T-helper 17 cell (primary cell): ENCODE data around the gene ZNF512B. TPM values are rescaled to one million over a fixed set of nuclear protein-coding genes. Genes with fewer than 3 reads are reported as not detected.
"Not testable (repeated sequence)": the region's sequence is repeated elsewhere in the genome, so short reads cannot be mapped to it uniquely, and the experiment has no call there.

Experiments used
- ATAC-seq: fragments of 150-1000 bp; cut with Tn5 transposase; 2 replicates; pipeline ENCODE4 v1.10.0; 2021; ENCODE audit warnings: mild to moderate bottlenecking, moderate library complexity
- DNase-seq, 3 donors: peaks; one replicate each; pipeline versions ENCODE4 v3.0.0 to v3.0.0-alpha.2; 2020 to 2021
- H3K9me3 ChIP-seq: one replicate; pipeline ENCODE4 v1.7.0; 2013; ENCODE audit warnings: low read length, mild to moderate bottlenecking; ENCODE audit not compliant: control insufficient read depth, poor library complexity, severe bottlenecking
- H3K27ac Mint-ChIP-seq: one replicate; pipeline ENCODE4 v1.8.0; 2022; ENCODE audit warnings: mild to moderate bottlenecking, moderate library complexity, mixed read lengths
- H3K27me3 Mint-ChIP-seq: one replicate; pipeline ENCODE4 v1.8.0; 2022; ENCODE audit warnings: mixed read lengths
- H3K36me3 Mint-ChIP-seq: one replicate; pipeline ENCODE4 v1.8.0; 2022; ENCODE audit warnings: low read depth, mixed read lengths
- H3K4me1 Mint-ChIP-seq: one replicate; pipeline ENCODE4 v1.8.0; 2022; ENCODE audit warnings: mild to moderate bottlenecking, mixed read lengths
- H3K4me3 Mint-ChIP-seq: one replicate; pipeline ENCODE4 v1.8.0; 2022; ENCODE audit warnings: mild to moderate bottlenecking, moderate library complexity, mixed read lengths
- total RNA-seq, 4 donors: library from RNA in 2 of 4; stranded (reverse) in 2 of 4; gene quantifications; one replicate each; pipeline ENCODE4 v1.2.3 and lab custom pipeline; 2022 to 2026

The ZNF512B gene
- total RNA-seq, 2 donors from 2014 or later: 17.9 to 18.8 TPM

- H3K4me3 Mint-ChIP-seq: peak overlapping the region; percentile 31
- H3K27ac Mint-ChIP-seq: peak overlapping the region; percentile 39
Observed at GRCh38 chr20:63973636-63974401, 4.1 kb upstream of the ZNF512B start.

GRCh38 chr20:63973160-63973479, 3.4 kb upstream of the ZNF512B start:
- peaks cover 40% of the 10 kb centered on the region for H3K4me1 Mint-ChIP-seq
- no peak for DNase-seq
- peak overlapping the region; percentile 39 for H3K27ac Mint-ChIP-seq
- no peak for ATAC-seq
- peaks cover 9% of the 10 kb centered on the region for H3K36me3 Mint-ChIP-seq
- no peaks in the 10 kb centered on the region for H3K9me3 ChIP-seq
- peak overlapping the region; percentile 31 for H3K4me3 Mint-ChIP-seq
- H3K27me3 Mint-ChIP-seq: no peaks in the 10 kb centered on the region

More at GRCh38 chr20:63973636-63974401, 4.1 kb upstream of the ZNF512B start:
- peak; percentile 67 to 83 (median 81) for DNase-seq
- peaks cover 40% of the 10 kb centered on the region for H3K4me1 Mint-ChIP-seq
- peaks cover 9% of the 10 kb centered on the region for H3K36me3 Mint-ChIP-seq
- ATAC-seq: peak; percentile 68
- no peaks in the 10 kb centered on the region for H3K9me3 ChIP-seq
- H3K27me3 Mint-ChIP-seq: no peaks in the 10 kb centered on the region

GRCh38 chr20:63972312-63973159, 2.8 kb upstream of the ZNF512B start:
- Mint-ChIP-seq H3K4me1 (peaks cover 35% of the 10 kb centered on the region), H3K27me3 (no peaks in the 10 kb centered on the region), H3K36me3 (peaks cover 9% of the 10 kb centered on the region), H3K27ac (peak overlapping the region; percentile 39), H3K4me3 (no peak overlapping the region)
- no peak for DNase-seq
- ATAC-seq: no peak
- no peaks in the 10 kb centered on the region for H3K9me3 ChIP-seq

- H3K4me1 Mint-ChIP-seq: peaks cover 32% of the 10 kb centered on the region
- DNase-seq, H3K36me3 Mint-ChIP-seq, H3K9me3 ChIP-seq, H3K4me3 Mint-ChIP-seq, H3K27ac Mint-ChIP-seq, ATAC-seq, H3K27me3 Mint-ChIP-seq: not testable (repeated sequence)
Observed at GRCh38 chr20:63971960-63972311, 2.2 kb upstream of the ZNF512B start.

- no peak for DNase-seq
- H3K9me3 ChIP-seq: no peaks in the 10 kb centered on the region
- H3K4me3 Mint-ChIP-seq: peak overlapping the region; percentile 75
- no peaks in the 10 kb centered on the region for H3K27me3 Mint-ChIP-seq
- peaks cover 4% of the 10 kb centered on the region for H3K36me3 Mint-ChIP-seq
- H3K27ac Mint-ChIP-seq: peak overlapping the region; percentile 24
- peaks cover 23% of the 10 kb centered on the region for H3K4me1 Mint-ChIP-seq
- no peak for ATAC-seq
Observed at GRCh38 chr20:63970714-63971431, 1.1 kb upstream of the ZNF512B start.

- ATAC-seq: peak; percentile 47
- Mint-ChIP-seq H3K27me3 (no peaks in the 10 kb centered on the region), H3K4me3 (peak overlapping the region; percentile 92), H3K4me1 (peaks cover 22% of the 10 kb centered on the region), H3K36me3 (peaks cover 4% of the 10 kb centered on the region), H3K27ac (peak overlapping the region; percentile 89)
- H3K9me3 ChIP-seq: no peaks in the 10 kb centered on the region
- peak; percentile 8 to 35 (median 33) for DNase-seq
Observed at GRCh38 chr20:63968928-63969760, 586 bp downstream of the ZNF512B start.

- H3K4me1 Mint-ChIP-seq: peaks cover 17% of the 10 kb centered on the region
- peak overlapping the region; percentile 89 for H3K27ac Mint-ChIP-seq
- H3K36me3 Mint-ChIP-seq: peaks cover 2% of the 10 kb centered on the region
- H3K27me3 Mint-ChIP-seq: no peaks in the 10 kb centered on the region
- no peaks in the 10 kb centered on the region for H3K9me3 ChIP-seq
- ATAC-seq: no peak
- no peak for DNase-seq
- H3K4me3 Mint-ChIP-seq: peak overlapping the region; percentile 92
Observed at GRCh38 chr20:63968136-63968927, 1.4 kb downstream of the ZNF512B start.

GRCh38 chr20:63967330-63968135, 2.2 kb downstream of the ZNF512B start:
- Mint-ChIP-seq H3K27ac (peak overlapping the region; percentile 89), H3K27me3 (no peaks in the 10 kb centered on the region), H3K4me3 (peak overlapping the region; percentile 92), H3K4me1 (peaks cover 11% of the 10 kb centered on the region), H3K36me3 (no peaks in the 10 kb centered on the region)
- H3K9me3 ChIP-seq: no peaks in the 10 kb centered on the region
- ATAC-seq: no peak
- DNase-seq: no peak

GRCh38 chr20:63966944-63967322, 2.8 kb downstream of the ZNF512B start:
- H3K4me3 Mint-ChIP-seq: no peak overlapping the region
- H3K27me3 Mint-ChIP-seq: no peaks in the 10 kb centered on the region
- no peaks in the 10 kb centered on the region for H3K9me3 ChIP-seq
- H3K27ac Mint-ChIP-seq: no peak overlapping the region
- H3K36me3 Mint-ChIP-seq: no peaks in the 10 kb centered on the region
- DNase-seq: no peak
- H3K4me1 Mint-ChIP-seq: peaks cover 11% of the 10 kb centered on the region
- ATAC-seq: no peak

GRCh38 chr20:63966172-63966943, 3.4 kb downstream of the ZNF512B start:
- H3K27me3 Mint-ChIP-seq: no peaks in the 10 kb centered on the region
- no peak overlapping the region for H3K4me3 Mint-ChIP-seq
- H3K36me3 Mint-ChIP-seq: no peaks in the 10 kb centered on the region
- no peaks in the 10 kb centered on the region for H3K9me3 ChIP-seq
- ATAC-seq: no peak
- H3K4me1 Mint-ChIP-seq: peaks cover 11% of the 10 kb centered on the region
- no peak overlapping the region for H3K27ac Mint-ChIP-seq
- no peak for DNase-seq

- DNase-seq: peak in 1 of 3 donors; percentile 5
- no peak for ATAC-seq
Observed at GRCh38 chr20:63964412-63964811, 5.3 kb downstream of the ZNF512B start.

More at GRCh38 chr20:63964412-63964811, 5.3 kb downstream of the ZNF512B start:
- H3K4me1 Mint-ChIP-seq: peaks cover 7% of the 10 kb centered on the region
- H3K36me3 Mint-ChIP-seq: no peaks in the 10 kb centered on the region
- H3K4me3 Mint-ChIP-seq: no peak overlapping the region
- H3K27me3 Mint-ChIP-seq: no peaks in the 10 kb centered on the region
- no peak overlapping the region for H3K27ac Mint-ChIP-seq
- H3K9me3 ChIP-seq: no peaks in the 10 kb centered on the region
